Liver (tissue), 9 donors: ENCODE results near the gene ITLN1. TPM values are rescaled to one million over a fixed set of nuclear protein-coding genes. Genes with fewer than 3 reads are reported as not detected.

Source experiments
- DNase-seq: peaks from one replicate; pipeline ENCODE4 v3.0.0-alpha.2; 2017; ENCODE audit warnings: low spot score
- H3K27ac ChIP-seq, 2 donors: one replicate each; pipeline ENCODE4 v1.7.0; 2013; ENCODE audit warnings: inconsistent platforms in 2 of 2, low read length in 2 of 2, control low read depth in 1 of 2, low read depth in 1 of 2, mild to moderate bottlenecking in 1 of 2
- H3K27me3 ChIP-seq, 4 donors: one replicate each; pipeline versions ENCODE4 v1.6.1 to v1.7.0; 2013; ENCODE audit warnings: low read length in 3 of 4, inconsistent platforms in 1 of 4, mild to moderate bottlenecking in 1 of 4, moderate library complexity in 1 of 4; ENCODE audit not compliant: control insufficient read depth in 4 of 4, insufficient read depth in 4 of 4
- H3K36me3 ChIP-seq, 4 donors: one replicate each; pipeline versions ENCODE4 v1.6.1 to v1.7.0; 2013; ENCODE audit warnings: low read length in 3 of 4, mild to moderate bottlenecking in 3 of 4, low read depth in 1 of 4, moderate library complexity in 1 of 4; ENCODE audit not compliant: control insufficient read depth in 4 of 4, insufficient read depth in 3 of 4
- H3K4me1 ChIP-seq, 4 donors: one replicate each; pipeline versions ENCODE4 v1.6.1 to v1.7.0; 2013; ENCODE audit warnings: low read length in 3 of 4, mild to moderate bottlenecking in 3 of 4, moderate library complexity in 1 of 4; ENCODE audit not compliant: control insufficient read depth in 4 of 4, insufficient read depth in 4 of 4
- H3K4me3 ChIP-seq, 3 donors: one replicate each; pipeline versions ENCODE4 v1.6.1 to v1.7.0; 2013; ENCODE audit warnings: low read length in 3 of 3, control low read depth in 1 of 3, low read depth in 1 of 3, mild to moderate bottlenecking in 1 of 3
- H3K9ac ChIP-seq, 2 donors: one replicate each; pipeline ENCODE4 v1.7.0; 2013; ENCODE audit warnings: low read length in 2 of 2, mild to moderate bottlenecking in 2 of 2, moderate library complexity in 2 of 2, control low read depth in 1 of 2, low read depth in 1 of 2
- H3K9me3 ChIP-seq, 4 donors: one replicate each; pipeline versions ENCODE4 v1.6.1 to v1.7.0; 2013; ENCODE audit warnings: low read length in 3 of 4; ENCODE audit not compliant: control insufficient read depth in 4 of 4
- ATF3 ChIP-seq: IDR thresholded peaks from 2 replicates; pipeline ENCODE4 v1.6.1; 2016; ENCODE audit warnings: antibody characterized with exemption
- EGR1 ChIP-seq, 2 donors: IDR thresholded peaks; 2 replicates each; pipeline ENCODE4 v1.6.1; 2016 to 2018; ENCODE audit warnings: antibody characterized with exemption in 2 of 2, low read depth in 2 of 2
- FOXA1 ChIP-seq: IDR thresholded peaks from 2 replicates; pipeline ENCODE4 v1.6.1; 2016; ENCODE audit warnings: antibody characterized with exemption
- GABPA ChIP-seq, 2 donors: IDR thresholded peaks in 1 of 2; conservative IDR thresholded peaks in 1 of 2; 2 replicates each; pipeline ENCODE4 v1.6.1; 2016; ENCODE audit warnings: antibody characterized with exemption in 2 of 2, mild to moderate bottlenecking in 1 of 2, moderate library complexity in 1 of 2
- HNF4A ChIP-seq, 2 donors: conservative IDR thresholded peaks; 2 replicates each; pipeline ENCODE4 v1.6.1; 2016; ENCODE audit warnings: antibody characterized with exemption in 2 of 2, mild to moderate bottlenecking in 2 of 2
- HNF4G ChIP-seq: IDR thresholded peaks from 2 replicates; pipeline ENCODE4 v1.6.1; 2016; ENCODE audit warnings: antibody characterized with exemption
- JUND ChIP-seq, 2 donors: IDR thresholded peaks; 2 replicates each; pipeline ENCODE4 v1.6.1; 2016; ENCODE audit warnings: antibody characterized with exemption in 2 of 2
- NR2F2 ChIP-seq: IDR thresholded peaks from 2 replicates; pipeline ENCODE4 v1.6.1; 2016; ENCODE audit warnings: antibody characterized with exemption
- RXRA ChIP-seq, 2 donors: IDR thresholded peaks; 2 replicates each; pipeline ENCODE4 v1.6.1; 2017 to 2018; ENCODE audit warnings: antibody characterized with exemption in 2 of 2, mild to moderate bottlenecking in 1 of 2
- SP1 ChIP-seq: IDR thresholded peaks from 2 replicates; pipeline ENCODE4 v1.6.1; 2018; ENCODE audit warnings: antibody characterized with exemption, mild to moderate bottlenecking
- TAF1 ChIP-seq: conservative IDR thresholded peaks from 2 replicates; pipeline ENCODE4 v1.6.1; 2016; ENCODE audit warnings: antibody characterized with exemption, mild to moderate bottlenecking
- YY1 ChIP-seq: IDR thresholded peaks from 2 replicates; pipeline ENCODE4 v1.6.1; 2016; ENCODE audit warnings: antibody characterized with exemption, mild to moderate bottlenecking
- WGBS: extraction: QIAGEN DNeasy Blood & Tissue Kit; methylation state at CpG from one replicate; pipeline ENCODE4 v1.1.7; 2013; 5-methylcytosine and 5-hydroxymethylcytosine counted together
- polyA plus RNA-seq, 2 donors: library from polyadenylated mRNA; stranded (reverse) in 1 of 2; unstranded in 1 of 2; fragments of 200-250 nt in 1 of 2; fragments of >200 nt in 1 of 2; fragmentation: Nextera tagmentation in 1 of 2; extraction: Ambion mirVana in 1 of 2; gene quantifications; one replicate each; pipeline versions ENCODE4 v1.2.1 to v1.2.3, GENCODE V29; 2013 to 2015
- total RNA-seq, 2 donors: library from RNA; depleted of rRNA; stranded (reverse); fragments of >200 nt; gene quantifications; one replicate each; pipeline ENCODE4 v1.2.3, GENCODE V29; 2014
- TF ChIP-seq, protein P1 (sequence below): IDR thresholded peaks from 2 replicates; pipeline ENCODE4 v1.6.1; 2016; ENCODE audit warnings: antibody characterized with exemption, mild to moderate bottlenecking
- TF ChIP-seq, protein P2 (sequence below): fragments of 150-350 bp; IDR thresholded peaks from 2 replicates; pipeline ENCODE4 v1.5.1; 2017; ENCODE audit warnings: improper control_type of control experiment, low read depth, low read length; ENCODE audit not compliant: missing input control
- donor health status: healthy.
- donor health status: healthy.
- donor health status: healthy.
- donor health status: healthy.
- donor health status: healthy.

The ITLN1 gene
- total and polyA plus RNA-seq, 4 donors = 3.7 to 13.4 (median 5.5) TPM

DNA sequence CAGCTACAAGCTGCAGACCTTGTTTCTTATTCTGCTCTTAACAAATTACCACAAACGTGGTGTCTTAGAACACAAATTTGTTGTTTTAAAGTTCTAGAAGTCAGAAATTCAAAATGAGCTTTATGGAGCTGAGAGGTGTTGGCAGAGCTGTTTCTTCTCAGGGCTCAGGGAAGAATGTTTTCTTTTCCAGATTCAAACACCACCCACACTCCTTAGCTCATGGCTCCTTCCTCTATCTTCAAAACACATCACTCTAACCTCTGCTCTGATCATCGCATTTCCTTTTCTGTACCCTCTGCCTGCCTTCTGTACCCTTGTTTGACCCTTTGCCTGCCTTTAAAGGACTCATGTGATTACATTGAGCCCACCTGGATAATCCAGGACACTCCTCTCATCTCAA, 26.9 kb upstream of the ITLN1 start:
- H3K27ac ChIP-seq = no peak overlapping the region
- no peaks in the 10 kb centered on the region for H3K4me1 ChIP-seq
- H3K9ac ChIP-seq = no peak overlapping the region
- TF ChIP-seq GABPA (IDR thresholded peaks at IDR 0.05 in 1 of 2, conservative IDR thresholded peaks at IDR 0.05 in 1 of 2) (no peak), JUND (IDR thresholded peaks at IDR 0.05) (no peak), EGR1 (IDR thresholded peaks at IDR 0.05; ENCODE audit: low read depth in 2 of 2) (no peak), ATF3 (no peak), YY1 (no peak)
- no peak for DNase-seq
- H3K4me3 ChIP-seq = no peak overlapping the region
- H3K27me3 ChIP-seq = no peaks in the 10 kb centered on the region
- no peaks in the 10 kb centered on the region for H3K9me3 ChIP-seq
- WGBS = 72% methylated on average over 2 of the region's 2 CpGs
- no peaks in the 10 kb centered on the region for H3K36me3 ChIP-seq

DNA sequence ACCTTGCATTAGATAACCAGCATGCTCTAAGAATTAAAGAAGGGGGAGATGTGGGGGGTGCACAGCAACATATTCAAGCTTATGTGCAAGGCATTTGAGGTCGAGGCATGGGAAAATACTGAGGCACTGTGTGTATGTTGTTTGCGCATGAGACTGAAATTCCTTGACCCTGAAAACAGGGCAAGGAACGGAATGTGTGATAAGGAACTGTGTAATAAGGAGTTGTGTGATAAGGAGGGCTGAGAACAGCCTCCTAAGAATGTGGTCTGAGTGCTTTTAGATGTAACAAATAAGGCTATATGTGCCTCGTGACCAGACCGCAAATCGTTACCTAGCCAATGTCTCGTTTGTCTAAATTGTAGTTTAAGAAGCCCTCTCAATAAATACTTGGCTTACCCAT, 26.5 kb upstream of the ITLN1 start:
- Histone ChIP-seq H3K4me3 (no peak overlapping the region), H3K36me3 (no peaks in the 10 kb centered on the region), H3K9ac (no peak overlapping the region), H3K27me3 (no peaks in the 10 kb centered on the region), H3K9me3 (no peaks in the 10 kb centered on the region), H3K27ac (no peak overlapping the region), H3K4me1 (no peaks in the 10 kb centered on the region)
- DNase-seq = no peak
- TF ChIP-seq NR2F2 (peak; percentile 89), FOXA1 (no peak), JUND (IDR thresholded peaks at IDR 0.05) (no peak), EGR1 (IDR thresholded peaks at IDR 0.05; ENCODE audit: low read depth in 2 of 2) (no peak), HNF4G (no peak), SP1 (peak; percentile 31), TAF1 (no peak), RXRA (IDR thresholded peaks at IDR 0.05) (peak; percentile 28 to 47), HNF4A (conservative IDR thresholded peaks at IDR 0.05) (no peak), YY1 (no peak)
- TF ChIP-seq, protein P1, sequence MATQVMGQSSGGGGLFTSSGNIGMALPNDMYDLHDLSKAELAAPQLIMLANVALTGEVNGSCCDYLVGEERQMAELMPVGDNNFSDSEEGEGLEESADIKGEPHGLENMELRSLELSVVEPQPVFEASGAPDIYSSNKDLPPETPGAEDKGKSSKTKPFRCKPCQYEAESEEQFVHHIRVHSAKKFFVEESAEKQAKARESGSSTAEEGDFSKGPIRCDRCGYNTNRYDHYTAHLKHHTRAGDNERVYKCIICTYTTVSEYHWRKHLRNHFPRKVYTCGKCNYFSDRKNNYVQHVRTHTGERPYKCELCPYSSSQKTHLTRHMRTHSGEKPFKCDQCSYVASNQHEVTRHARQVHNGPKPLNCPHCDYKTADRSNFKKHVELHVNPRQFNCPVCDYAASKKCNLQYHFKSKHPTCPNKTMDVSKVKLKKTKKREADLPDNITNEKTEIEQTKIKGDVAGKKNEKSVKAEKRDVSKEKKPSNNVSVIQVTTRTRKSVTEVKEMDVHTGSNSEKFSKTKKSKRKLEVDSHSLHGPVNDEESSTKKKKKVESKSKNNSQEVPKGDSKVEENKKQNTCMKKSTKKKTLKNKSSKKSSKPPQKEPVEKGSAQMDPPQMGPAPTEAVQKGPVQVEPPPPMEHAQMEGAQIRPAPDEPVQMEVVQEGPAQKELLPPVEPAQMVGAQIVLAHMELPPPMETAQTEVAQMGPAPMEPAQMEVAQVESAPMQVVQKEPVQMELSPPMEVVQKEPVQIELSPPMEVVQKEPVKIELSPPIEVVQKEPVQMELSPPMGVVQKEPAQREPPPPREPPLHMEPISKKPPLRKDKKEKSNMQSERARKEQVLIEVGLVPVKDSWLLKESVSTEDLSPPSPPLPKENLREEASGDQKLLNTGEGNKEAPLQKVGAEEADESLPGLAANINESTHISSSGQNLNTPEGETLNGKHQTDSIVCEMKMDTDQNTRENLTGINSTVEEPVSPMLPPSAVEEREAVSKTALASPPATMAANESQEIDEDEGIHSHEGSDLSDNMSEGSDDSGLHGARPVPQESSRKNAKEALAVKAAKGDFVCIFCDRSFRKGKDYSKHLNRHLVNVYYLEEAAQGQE = no peak
- TF ChIP-seq, protein P2, sequence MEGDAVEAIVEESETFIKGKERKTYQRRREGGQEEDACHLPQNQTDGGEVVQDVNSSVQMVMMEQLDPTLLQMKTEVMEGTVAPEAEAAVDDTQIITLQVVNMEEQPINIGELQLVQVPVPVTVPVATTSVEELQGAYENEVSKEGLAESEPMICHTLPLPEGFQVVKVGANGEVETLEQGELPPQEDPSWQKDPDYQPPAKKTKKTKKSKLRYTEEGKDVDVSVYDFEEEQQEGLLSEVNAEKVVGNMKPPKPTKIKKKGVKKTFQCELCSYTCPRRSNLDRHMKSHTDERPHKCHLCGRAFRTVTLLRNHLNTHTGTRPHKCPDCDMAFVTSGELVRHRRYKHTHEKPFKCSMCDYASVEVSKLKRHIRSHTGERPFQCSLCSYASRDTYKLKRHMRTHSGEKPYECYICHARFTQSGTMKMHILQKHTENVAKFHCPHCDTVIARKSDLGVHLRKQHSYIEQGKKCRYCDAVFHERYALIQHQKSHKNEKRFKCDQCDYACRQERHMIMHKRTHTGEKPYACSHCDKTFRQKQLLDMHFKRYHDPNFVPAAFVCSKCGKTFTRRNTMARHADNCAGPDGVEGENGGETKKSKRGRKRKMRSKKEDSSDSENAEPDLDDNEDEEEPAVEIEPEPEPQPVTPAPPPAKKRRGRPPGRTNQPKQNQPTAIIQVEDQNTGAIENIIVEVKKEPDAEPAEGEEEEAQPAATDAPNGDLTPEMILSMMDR = no peak
- WGBS = 65% methylated on average over 7 of the region's 7 CpGs
